Muscle of arm (tissue), 12 donors: ENCODE results near the gene NFYA. TPM values are rescaled to one million over a fixed set of nuclear protein-coding genes. Genes with fewer than 3 reads are reported as not detected.
"Not testable (repeated sequence)": the region's sequence is repeated elsewhere in the genome, so short reads cannot be mapped to it uniquely, and the experiment has no call there.

Source experiments
- DNase-seq: peaks from one replicate; pipeline ENCODE4 v3.0.0-alpha.2; 2013
- polyA plus RNA-seq, 12 donors: library from polyadenylated mRNA; unstranded; fragments of 120-200 nt; gene quantifications; one replicate each; pipeline ENCODE4 v1.2.1, GENCODE V29; 2013; ENCODE audit not compliant: insufficient read length in 12 of 12

The NFYA gene
- polyA plus RNA-seq, 12 donors: 20.6 to 39.4 (median 29.9) TPM; not detected in 1

DNA sequence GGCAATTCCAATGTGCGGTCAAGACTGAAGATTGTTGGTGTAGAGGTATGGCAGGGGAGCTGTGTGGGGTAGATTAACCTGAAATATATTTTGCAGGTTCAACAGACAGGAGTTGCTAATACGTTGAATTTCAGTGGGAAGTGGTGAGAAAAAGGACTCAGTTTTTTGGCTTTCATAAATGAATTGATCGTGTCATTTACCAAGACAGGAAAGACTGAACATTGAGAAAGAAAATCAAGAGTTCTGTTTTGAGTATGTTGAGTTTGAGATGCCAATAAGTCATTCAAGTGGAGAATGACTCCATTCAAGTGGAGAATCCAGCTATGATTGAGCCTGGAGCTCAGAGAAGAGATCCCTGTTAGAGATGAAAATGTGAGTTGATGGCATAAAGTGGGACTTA, 31.1 kb downstream of the NFYA start:
- no peak for DNase-seq

DNA sequence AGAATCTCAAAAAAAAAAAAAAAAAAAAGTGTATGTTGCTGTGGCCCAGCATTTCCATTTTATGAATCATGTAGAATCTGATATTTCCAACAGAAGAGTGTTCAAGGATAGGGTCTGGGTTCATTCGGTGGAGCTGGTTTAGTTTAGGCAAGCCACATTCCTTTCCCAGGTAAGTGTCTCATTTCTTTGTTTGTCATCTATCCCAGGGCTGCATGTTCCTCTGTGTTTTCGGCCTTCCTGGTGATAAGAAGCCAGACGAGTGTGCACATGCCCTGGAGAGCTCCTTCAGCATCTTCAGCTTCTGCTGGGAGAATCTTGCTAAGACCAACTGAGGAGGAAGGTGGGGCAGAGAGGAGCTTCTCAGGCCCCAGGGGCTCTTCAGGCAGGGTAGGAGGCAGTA, 38.2 kb downstream of the NFYA start:
- DNase-seq: no peak

DNA sequence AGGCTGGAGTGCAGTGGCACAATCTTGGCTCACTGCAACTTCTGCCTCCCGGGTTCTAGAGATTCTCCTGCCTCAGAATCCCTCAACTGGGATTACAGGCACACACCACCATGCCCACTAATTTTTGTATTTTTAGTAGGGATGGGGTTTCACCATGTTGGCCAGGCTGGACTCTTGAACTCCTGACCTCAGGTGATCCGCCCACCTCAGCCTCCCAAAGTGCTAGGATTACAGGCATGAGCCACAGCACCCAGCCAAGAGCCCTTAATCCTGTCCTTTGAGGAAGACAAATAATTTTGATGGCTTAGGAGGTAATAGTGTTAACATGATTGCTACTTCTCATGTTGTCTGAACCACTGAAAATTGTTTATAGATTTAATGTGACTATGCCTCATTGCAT, 42.3 kb downstream of the NFYA start:
- not testable (repeated sequence) for DNase-seq

DNA sequence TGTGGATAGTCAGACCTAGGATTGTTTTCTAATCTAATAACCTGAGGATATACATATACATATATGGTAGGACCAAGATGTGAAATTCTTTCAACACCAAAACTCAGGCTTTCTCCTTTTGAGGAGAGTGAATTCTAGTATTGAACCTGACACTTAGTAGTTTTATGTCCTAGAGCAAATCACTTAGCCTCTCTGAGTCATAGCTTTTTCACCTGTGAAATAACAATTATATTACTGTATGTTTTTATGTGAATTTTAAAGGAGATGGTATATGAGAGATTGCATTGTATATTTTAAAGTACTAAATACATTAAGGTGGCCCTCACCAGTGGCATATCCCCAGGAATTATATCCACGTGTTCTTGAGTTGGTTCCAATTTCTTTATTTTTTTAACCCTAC, 46.7 kb downstream of the NFYA start:
- DNase-seq: no peak

DNA sequence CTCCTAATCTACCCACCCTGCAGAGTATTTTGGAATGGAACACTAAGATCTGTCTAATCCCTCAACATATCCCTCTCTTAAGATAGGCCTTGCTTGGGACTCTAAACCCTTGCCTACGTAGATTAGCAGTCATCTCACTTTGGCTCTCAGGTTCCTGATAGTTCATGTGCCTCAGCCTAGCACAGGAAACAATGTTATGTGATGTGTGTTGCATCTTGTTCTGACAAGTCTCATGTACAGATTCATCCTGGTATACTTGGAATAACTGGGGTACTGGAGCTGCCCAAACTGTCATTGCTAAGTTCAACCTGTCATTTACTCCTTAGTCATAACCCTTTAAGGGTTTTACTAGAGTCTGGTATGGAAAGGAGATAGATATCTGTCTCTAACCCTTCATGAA, 47.3 kb downstream of the NFYA start:
- DNase-seq: no peak

DNA sequence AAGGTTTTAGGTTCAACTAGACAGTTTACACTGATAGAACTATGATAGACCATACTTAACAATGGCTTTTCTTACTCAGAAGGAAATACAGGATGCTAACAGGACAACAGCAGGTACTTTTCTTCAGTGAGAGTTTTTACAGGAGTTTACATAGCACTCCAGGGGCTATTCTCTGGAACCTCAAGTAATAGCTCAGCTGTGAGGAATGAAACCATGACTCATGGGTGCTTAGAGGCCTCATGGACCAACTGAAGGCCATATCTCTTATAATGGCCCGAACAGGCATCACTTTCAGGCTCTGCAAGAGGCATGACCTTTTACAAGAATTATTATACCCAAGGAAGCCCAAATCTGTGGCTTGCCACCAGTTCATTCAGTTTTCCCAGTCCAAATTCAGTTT, 49.6 kb downstream of the NFYA start:
- no peak for DNase-seq

DNA sequence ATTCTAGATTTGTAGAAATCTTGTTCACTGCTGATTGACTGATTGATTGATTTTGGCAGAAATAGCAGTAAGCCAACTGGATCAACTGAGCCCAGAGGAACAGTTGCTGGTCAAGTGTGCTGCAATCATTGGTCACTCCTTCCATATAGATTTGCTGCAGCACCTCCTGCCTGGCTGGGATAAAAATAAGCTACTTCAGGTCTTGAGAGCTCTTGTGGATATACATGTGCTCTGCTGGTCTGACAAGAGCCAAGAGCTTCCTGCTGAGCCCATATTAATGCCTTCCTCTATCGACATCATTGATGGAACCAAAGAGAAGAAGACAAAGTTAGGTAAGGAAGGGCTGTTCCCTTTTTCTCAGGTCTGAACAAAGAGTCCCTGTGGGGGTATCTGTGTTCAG, 50.1 kb downstream of the NFYA start:
- no peak for DNase-seq

DNA sequence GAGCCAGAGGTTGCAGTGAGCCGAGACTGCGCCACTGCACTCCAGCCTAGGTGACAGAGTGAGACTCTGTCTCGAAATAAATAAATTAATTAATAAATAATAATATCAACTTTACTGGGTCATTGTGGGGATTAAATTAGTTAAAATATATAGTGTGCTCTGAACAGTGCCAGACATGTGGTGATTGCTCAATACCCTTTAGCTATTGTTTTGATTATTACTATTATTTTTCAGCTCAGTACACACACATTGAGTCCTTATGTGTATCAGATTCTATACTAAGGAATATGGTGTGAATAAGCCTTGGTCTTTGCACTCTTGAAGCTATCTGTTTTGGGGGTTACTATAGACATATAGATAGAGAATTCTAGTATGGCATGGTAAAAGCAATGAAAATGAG, 52.5 kb downstream of the NFYA start:
- DNase-seq: no peak

DNA sequence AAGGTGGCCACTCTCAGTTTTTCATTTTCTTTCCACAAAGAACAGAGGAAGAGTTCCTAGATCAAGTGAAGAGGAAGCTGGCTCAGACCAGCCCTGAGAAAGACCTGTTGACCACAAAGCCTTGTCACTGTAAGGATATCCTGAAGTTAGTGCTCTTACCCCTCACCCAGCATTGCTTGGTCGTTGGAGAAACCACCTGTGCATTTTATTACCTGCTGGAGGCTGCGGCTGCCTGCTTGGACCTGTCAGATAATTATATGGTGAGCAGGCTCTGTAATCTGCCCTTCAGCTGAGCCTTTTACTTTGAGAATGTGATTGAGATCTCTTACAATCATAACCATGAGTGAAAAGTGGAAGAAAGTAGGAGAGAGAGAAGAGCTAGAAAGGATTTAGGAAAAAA, 59.5 kb downstream of the NFYA start:
- DNase-seq: no peak

DNA sequence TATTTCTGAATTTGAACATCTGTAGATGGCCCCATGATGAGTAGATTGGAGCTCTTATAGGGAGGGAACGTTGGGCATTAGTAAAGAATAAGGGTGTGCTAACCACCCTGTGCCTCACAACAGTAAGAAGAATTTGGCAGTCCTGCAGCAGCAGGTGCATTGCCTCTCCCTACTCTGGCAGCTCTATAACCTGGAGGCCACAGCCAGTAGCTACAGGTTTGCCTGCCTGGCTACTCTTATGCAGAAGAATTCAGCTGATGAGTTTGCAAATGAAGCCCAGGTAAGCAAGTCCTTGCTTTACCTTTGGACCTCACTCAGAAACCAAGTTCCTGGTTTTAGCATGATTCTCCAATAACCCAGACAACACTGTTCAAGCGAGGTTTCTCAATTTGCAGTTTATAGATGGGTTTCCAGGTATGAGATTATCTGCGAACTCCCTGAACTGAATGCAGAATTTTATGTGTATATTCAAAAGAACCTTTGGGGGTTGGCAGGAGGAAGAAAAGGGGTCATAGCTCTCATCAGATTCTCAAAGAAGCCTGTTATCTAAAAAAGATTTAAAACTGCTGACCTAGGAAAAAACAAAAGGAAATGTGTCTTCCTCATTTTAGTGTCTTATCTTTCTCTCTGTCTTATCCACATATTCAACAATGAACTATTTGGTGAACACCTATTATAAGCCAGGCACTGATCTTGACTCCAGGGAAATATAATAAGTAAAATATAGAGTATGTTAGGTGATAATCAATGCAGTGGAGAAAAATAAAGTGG, 62.5 kb downstream of the NFYA start:
- no peak for DNase-seq

DNA sequence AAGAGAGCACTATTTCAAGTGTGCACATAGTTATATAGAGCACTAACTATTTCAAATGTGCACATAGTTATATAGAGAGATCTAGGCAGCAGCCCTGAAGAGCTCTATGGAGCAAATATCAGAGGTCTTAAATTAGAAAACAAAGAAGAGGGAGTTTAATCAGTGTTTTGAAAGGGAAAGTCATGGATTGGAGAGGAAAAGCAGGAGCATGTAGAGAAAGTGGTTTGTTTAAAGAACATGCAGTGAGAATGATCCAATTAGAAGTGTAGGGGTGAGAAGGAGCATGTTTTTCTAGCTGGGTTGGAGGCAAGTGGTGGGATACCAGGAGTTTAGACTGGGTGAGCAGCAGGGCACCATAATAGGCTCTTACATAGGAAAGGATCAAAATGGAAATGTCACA, 64.1 kb downstream of the NFYA start:
- DNase-seq: no peak

DNA sequence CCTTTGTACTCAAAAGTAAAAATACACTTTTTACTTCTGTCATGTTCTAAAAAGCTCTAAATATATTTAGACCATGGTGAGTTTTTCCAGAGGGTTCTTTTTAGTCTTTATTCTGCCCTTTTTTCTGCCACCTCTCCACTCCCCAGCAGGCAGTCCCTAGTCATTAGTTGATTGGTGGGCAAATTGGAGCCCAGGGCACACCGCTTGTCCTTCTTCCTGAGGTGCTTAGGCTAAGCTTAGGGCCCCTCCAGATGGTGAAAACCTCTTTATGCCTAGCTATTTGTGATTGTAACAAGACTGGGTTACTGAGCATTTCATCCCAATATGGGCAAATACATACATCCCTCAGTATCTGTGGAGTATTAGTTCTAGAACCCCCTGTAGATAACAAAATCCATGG, 75.1 kb downstream of the NFYA start:
- DNase-seq: no peak

Other genes with a start within 250 kb of the NFYA start
- 10 to 100 TPM in 1 of 12 donors, 1 to 10 TPM in 10, not detected in 1; 1.8 to 15.4 (median 3.2) TPM for gene UNC5CL, start 33.8 kb upstream of the NFYA start, polyA plus RNA-seq
- 1 to 10 TPM in 5 of 12 donors, under 1 TPM in 4, not detected in 3; 0.25 to 2.1 (median 1.0) TPM for gene TSPO2, start 30.5 kb upstream of the NFYA start, polyA plus RNA-seq
- gene APOBEC2, start 19.8 kb upstream of the NFYA start, polyA plus RNA-seq: 100 to 1,000 TPM in 11 of 12 donors, not detected in 1; 143 to 903 (median 431) TPM
- gene OARD1, start 618 bp upstream of the NFYA start, polyA plus RNA-seq: 10 to 100 TPM in 11 of 12 donors, not detected in 1; 10.7 to 33.4 (median 19.2) TPM
- gene TREML1, start 81.4 kb downstream of the NFYA start, polyA plus RNA-seq: 1 to 10 TPM in 1 of 12 donors, under 1 TPM in 3, not detected in 8; 0.20 to 1.0 (median 0.37) TPM
- gene TREM2, start 90.1 kb downstream of the NFYA start, polyA plus RNA-seq: under 1 TPM in 8 of 12 donors, not detected in 4; 0.26 to 0.60 (median 0.41) TPM
- gene TREML2, start 128.2 kb downstream of the NFYA start, polyA plus RNA-seq: under 1 TPM in 9 of 12 donors, not detected in 3; 0.08 to 0.58 (median 0.14) TPM
- not detected for gene TREML4, start 155.4 kb downstream of the NFYA start, polyA plus RNA-seq
- 1 to 10 TPM in 1 of 12 donors, under 1 TPM in 5, not detected in 6; 0.19 to 2.2 (median 0.52) TPM for gene TREM1, start 213.7 kb downstream of the NFYA start, polyA plus RNA-seq